ENCODE measurements around the gene COL4A1.

COL4A1 gene

DNA sequence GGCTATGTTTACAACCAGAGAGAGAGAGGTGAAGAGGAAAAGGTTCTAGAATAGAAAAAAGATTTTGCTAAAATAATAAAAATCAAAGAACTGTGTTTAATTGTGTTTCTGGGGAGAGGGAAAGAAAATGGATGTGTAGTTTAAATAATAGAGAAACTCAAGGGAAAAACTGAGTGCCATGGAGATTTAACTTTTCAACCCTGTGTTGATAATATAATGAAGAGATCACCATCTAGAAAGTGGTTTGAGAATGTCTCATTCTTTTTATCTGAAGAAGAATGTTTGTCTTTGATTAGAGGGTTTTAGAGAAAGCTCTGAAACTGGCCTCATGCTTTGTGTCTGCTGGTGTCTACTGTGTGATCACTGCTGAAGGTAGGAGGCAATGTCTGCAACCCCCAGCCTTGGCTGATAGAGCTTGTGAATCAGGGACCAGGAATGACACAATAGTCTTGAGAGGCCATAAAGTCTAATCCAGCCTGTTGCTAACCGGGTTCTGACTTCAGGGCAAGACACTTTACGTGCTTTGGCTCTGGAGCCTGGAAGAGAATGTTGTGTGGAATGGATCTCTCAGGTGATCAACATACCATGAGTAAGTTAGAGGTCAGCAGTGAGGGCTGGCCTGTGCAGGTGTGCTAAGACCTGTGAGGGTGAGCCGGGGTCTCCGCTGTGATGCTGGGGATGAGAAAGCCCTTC, 5.5 kb upstream of the COL4A1 start:
- TF ChIP-seq, protein P1, sequence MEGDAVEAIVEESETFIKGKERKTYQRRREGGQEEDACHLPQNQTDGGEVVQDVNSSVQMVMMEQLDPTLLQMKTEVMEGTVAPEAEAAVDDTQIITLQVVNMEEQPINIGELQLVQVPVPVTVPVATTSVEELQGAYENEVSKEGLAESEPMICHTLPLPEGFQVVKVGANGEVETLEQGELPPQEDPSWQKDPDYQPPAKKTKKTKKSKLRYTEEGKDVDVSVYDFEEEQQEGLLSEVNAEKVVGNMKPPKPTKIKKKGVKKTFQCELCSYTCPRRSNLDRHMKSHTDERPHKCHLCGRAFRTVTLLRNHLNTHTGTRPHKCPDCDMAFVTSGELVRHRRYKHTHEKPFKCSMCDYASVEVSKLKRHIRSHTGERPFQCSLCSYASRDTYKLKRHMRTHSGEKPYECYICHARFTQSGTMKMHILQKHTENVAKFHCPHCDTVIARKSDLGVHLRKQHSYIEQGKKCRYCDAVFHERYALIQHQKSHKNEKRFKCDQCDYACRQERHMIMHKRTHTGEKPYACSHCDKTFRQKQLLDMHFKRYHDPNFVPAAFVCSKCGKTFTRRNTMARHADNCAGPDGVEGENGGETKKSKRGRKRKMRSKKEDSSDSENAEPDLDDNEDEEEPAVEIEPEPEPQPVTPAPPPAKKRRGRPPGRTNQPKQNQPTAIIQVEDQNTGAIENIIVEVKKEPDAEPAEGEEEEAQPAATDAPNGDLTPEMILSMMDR (IDR thresholded peaks at IDR 0.05; ENCODE audit: insufficient read depth, low read depth, low read length, missing control alignments), result no peak
- no peak for DNase-seq (ENCODE audit: low read depth)
- no peak overlapping the region for H3K4me3 ChIP-seq (ENCODE audit: low read depth, low read length)

DNA sequence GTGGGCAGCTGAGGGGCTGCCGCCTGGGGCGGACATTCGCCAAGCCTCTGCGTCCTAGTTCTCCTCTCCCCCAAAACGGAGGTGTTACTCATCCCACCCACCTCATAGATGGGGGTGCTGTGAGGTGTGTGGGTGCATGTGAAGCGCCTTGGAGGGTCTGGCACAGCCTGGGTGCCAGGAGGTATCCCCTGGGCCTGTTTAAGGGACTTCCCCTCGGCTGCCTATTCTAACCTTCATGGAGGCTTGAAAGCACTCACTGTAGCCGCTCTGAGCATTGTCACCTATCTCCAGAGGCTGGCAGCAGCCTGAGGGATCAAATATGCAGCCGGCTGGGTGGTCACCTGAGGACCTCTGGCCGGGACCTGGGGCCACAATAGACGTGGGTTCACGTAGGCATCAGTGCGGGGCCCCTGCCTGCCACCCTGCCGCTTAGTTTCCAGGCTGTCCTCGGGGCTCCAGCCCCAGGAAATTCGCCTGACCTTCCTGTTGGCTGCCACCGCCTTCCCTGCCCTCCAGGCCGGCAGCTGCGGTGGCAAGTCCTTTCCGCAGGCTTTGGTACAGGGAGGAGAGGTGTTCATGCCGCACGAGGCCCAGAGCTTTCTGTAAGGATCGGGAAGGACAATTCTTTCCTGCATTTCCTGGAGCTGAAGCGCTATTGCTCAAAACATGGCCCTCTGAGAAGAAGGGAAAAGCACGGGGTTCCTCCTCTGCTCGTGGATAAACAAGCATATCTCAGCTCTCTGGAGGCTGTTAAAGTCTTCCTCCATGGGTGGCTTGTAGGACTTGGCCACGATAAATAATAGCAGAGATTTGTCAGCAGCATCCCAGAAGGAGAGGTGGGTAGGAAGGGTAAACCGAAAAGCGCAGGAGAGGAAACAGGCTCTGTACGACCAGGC, 4.7 kb upstream of the COL4A1 start:
- TF ChIP-seq, protein P1 (IDR thresholded peaks at IDR 0.05; ENCODE audit: insufficient read depth, low read depth, low read length, missing control alignments), result no peak
- no peak for DNase-seq (ENCODE audit: low read depth)
- H3K4me3 ChIP-seq (ENCODE audit: low read depth, low read length), result no peak overlapping the region

DNA sequence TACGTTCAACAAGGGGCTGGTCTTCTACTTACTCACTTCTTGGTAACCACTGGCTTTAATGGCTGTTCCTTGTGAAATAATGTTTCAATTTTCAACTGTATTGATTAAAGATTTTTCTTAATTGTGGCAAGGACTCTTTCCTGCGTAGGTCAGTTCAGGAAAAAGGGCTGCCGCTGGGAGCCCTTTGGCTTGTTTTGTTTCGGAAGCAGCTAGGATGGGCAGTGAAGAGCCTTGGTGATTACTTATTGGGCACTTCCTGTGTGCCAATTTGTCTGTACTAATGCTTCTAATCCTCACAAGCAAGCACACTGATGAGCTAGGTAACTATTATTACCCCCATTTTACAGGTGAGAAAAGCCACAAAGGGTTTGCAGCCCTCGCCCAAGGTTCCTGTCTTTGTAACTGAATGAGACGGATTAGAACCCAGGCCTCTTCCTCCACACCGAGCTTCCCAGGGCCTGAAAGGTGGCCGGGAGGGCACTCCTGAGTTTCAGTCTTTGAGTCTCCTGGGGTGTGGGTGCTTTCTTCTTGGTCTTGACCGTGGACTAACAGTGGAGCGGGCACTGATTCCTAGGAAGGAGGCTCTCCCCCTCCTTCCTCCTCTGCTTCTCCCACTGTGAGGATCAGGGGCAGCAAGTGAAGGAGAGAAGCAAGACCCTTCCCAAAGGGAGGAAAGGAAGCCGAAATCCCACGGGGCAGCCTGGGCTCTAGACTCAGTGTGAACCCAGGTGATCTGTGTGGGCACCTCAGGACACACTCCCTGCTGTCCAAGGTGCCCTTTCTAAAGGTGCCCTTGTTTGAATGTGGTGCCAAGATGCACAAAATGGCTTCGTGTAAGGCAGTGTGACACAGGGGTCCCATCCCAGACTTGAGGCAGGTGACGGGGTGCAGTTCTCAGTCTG, 3.8 kb upstream of the COL4A1 start:
- no peak for DNase-seq (ENCODE audit: low read depth)
- H3K4me3 ChIP-seq (ENCODE audit: low read depth, low read length), result no peak overlapping the region
- TF ChIP-seq, protein P1 (IDR thresholded peaks at IDR 0.05; ENCODE audit: insufficient read depth, low read depth, low read length, missing control alignments), result no peak

DNA sequence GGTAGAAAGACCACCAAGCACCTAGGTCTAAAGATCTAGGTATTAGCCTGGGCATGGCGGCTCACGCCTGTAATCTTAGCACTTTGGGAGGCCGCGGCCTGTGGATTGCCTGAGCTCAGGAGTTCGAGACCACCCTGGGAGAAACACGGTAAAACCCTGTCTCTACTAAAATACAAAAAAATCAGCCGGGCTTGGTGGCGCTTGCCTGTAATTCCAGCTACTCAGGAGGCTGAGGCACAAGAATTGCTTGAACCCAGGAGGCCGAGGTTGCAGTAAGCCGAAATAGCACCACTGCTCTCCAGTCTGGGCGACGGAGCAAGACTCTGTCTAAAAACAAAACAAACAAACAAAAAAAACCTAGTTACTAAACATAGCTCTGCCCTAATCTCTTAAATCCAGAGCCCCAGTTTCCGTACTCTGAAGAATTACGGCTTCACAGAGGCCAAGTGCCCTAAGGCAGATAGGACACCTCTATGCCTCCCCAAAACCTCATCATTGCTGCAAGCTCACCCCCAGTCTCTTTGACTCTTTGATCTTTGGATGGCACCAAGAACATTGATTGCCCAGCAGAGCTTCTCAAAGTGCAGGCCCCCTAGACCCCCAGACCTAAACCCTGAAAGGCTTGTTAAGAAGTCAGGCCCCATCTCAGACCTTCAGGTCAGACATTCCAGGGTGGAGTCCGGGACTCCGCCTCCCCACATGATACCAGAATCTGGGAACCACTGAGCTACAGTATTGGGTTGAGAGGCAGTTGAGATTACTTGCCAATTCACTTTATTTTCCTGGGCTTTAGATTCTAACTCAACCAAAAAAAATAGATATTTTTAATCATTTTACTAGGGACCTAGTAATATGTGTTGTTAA, 2.9 kb upstream of the COL4A1 start:
- TF ChIP-seq, protein P1 (IDR thresholded peaks at IDR 0.05; ENCODE audit: insufficient read depth, low read depth, low read length, missing control alignments), result no peak
- no peak for DNase-seq (ENCODE audit: low read depth)
- H3K4me3 ChIP-seq (ENCODE audit: low read depth, low read length), result no peak overlapping the region

DNA sequence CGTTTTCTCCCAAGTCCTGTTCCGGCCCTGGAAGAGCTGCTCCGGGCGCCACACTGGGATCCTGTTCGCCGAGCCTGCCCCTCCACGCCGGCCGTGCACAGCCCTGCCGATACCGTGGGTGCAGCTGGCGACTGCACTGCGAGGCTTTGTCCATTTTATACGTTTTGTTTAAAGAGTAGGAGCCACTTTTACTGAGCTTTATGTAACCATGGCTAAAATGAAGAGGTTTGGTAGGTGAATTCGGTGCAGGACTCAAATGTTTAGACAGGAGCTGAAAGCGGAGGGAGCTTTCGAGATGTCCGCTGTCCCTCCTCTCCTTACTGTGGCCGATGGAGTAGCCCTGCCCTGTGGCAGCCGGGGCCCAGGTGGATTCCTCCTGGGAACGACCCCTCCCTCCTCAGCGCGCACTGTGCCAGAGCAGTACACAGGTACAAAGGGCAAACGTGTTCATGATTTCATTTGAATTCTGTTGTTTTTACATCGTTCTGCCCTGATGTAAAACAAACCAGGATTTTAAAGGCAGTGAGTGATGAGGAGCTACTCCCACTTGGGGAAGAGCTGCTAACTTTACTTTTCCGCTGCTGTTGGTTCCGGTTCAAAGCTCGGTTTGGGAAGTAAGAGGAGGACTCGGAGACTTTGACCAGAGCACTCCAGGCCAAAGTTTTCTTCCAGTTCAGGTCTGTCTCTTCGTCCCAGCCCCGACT, 1.9 kb upstream of the COL4A1 start:
- DNase-seq (ENCODE audit: low read depth), result no peak
- TF ChIP-seq, protein P1 (IDR thresholded peaks at IDR 0.05; ENCODE audit: insufficient read depth, low read depth, low read length, missing control alignments), result no peak
- no peak overlapping the region for H3K4me3 ChIP-seq (ENCODE audit: low read depth, low read length)
